ENCODE measurements around the gene GGCX. TPM values are rescaled to one million over a fixed set of nuclear protein-coding genes. Genes with fewer than 3 reads are reported as not detected.
A peak's percentile ranks its signal among the peaks of the same experiment; 100 is the strongest.

The GGCX gene
- total and polyA plus RNA-seq, 2 of the 13 experiments (the other 11 are each of a cell fraction or from before 2014, with no cell fraction given): 72.5 to 103 TPM

DNA sequence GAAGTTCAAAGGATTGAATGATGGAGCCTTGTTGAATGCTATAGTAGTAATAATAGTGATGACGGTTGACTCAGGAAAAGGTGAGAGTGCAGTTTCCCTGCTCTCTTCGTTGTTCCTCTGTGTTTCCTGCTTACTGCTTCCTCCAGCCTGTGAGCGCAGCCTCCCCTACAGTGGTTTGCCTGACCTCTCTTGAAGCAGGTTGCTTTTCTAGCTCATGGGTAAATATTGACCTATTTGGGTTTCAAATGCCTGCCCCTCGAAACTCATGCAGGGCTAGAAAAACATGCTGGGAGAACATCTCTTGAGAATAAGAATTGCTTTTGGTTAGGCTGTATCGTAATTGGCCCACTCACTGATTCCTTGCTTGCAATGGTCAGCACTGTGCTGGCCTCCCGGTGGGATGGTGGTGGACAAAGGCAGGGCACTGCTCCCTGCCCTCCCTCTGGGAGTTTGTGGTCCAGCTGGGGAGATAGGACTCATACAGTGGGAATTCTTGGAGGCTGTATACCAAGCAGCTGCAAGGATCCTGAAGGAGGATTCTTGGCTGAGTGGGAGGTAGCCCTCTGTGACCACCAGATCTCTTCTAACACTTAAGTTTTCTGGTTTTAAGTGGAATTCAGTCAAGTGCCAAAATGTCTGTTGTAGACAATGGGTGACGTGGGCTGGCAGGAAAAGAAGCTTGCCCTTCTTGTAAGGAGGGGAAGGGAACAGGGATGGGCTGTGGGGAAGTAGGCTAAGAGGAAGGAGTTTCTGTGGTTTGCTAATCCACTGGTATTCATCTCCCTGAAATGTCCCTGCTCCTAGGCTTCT lies 28.9 kb upstream of the GGCX start (continued):
- no peak for TF ChIP-seq HOXA7 (CRISPR knock-in tag; IDR thresholded peaks at IDR 0.05)
- no peak for TF ChIP-seq ZBTB7A (CRISPR knock-in tag; IDR thresholded peaks at IDR 0.05)
- TF ChIP-seq ZNF614 (CRISPR knock-in tag; IDR thresholded peaks at IDR 0.05; ENCODE audit: borderline replicate concordance): 0 out of 2 replicates have a peak, but pooled peaks have one; percentile 44
- no peak for TF ChIP-seq CCAR2 (optimal IDR thresholded peaks at IDR 0.05; ENCODE audit: low read depth, low read length)
- TF ChIP-seq ZMYM3 (CRISPR knock-in tag; IDR thresholded peaks at IDR 0.05): peak; percentile 61; the same call in 1 of the 2 replicates
- peak; percentile 85 for TF ChIP-seq NR2F6 (IDR thresholded peaks at IDR 0.05)
- TF ChIP-seq NR2F6 (CRISPR knock-in tag; IDR thresholded peaks at IDR 0.05): peak; percentile 90
- TF ChIP-seq, protein P1, sequence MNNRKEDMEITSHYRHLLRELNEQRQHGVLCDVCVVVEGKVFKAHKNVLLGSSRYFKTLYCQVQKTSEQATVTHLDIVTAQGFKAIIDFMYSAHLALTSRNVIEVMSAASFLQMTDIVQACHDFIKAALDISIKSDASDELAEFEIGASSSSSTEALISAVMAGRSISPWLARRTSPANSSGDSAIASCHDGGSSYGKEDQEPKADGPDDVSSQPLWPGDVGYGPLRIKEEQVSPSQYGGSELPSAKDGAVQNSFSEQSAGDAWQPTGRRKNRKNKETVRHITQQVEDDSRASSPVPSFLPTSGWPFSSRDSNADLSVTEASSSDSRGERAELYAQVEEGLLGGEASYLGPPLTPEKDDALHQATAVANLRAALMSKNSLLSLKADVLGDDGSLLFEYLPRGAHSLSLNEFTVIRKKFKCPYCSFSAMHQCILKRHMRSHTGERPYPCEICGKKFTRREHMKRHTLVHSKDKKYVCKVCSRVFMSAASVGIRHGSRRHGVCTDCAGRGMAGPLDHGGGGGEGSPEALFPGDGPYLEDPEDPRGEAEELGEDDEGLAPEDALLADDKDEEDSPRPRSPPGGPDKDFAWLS (CRISPR knock-in tag; IDR thresholded peaks at IDR 0.05; ENCODE audit: borderline replicate concordance): no peak
- TF ChIP-seq LCORL (IDR thresholded peaks at IDR 0.05): no peak
- TF ChIP-seq LCORL (CRISPR knock-in tag; IDR thresholded peaks at IDR 0.05): peak; percentile 60; the same call in 1 of the 2 replicates
- TF ChIP-seq NCOA2 (CRISPR knock-in tag; IDR thresholded peaks at IDR 0.05): peak; percentile 43; the same call in 1 of the 2 replicates
- TF ChIP-seq SALL2 (CRISPR knock-in tag; IDR thresholded peaks at IDR 0.05): no peak
- peak; percentile 71 for TF ChIP-seq THAP11 (CRISPR knock-in tag; IDR thresholded peaks at IDR 0.05)
- no peak for TF ChIP-seq SP2 (CRISPR knock-in tag; IDR thresholded peaks at IDR 0.05)
- TF ChIP-seq FOXK2 (IDR thresholded peaks at IDR 0.05): no peak
- no peak for TF ChIP-seq ATF7 (IDR thresholded peaks at IDR 0.05)
- no peak for TF ChIP-seq ATF7 (CRISPR knock-in tag; IDR thresholded peaks at IDR 0.05)
- TF ChIP-seq ZNF724P (CRISPR knock-in tag; IDR thresholded peaks at IDR 0.05; ENCODE audit: borderline replicate concordance): peak; percentile 60; the same call in 1 of the 2 replicates
- TF ChIP-seq, protein P2, sequence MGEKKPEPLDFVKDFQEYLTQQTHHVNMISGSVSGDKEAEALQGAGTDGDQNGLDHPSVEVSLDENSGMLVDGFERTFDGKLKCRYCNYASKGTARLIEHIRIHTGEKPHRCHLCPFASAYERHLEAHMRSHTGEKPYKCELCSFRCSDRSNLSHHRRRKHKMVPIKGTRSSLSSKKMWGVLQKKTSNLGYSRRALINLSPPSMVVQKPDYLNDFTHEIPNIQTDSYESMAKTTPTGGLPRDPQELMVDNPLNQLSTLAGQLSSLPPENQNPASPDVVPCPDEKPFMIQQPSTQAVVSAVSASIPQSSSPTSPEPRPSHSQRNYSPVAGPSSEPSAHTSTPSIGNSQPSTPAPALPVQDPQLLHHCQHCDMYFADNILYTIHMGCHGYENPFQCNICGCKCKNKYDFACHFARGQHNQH (CRISPR knock-in tag; IDR thresholded peaks at IDR 0.05): peak; percentile 45; the same call in 1 of the 2 replicates
- TF ChIP-seq, protein P3, sequence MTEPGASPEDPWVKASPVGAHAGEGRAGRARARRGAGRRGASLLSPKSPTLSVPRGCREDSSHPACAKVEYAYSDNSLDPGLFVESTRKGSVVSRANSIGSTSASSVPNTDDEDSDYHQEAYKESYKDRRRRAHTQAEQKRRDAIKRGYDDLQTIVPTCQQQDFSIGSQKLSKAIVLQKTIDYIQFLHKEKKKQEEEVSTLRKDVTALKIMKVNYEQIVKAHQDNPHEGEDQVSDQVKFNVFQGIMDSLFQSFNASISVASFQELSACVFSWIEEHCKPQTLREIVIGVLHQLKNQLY (CRISPR knock-in tag; IDR thresholded peaks at IDR 0.05): peak; percentile 52; the same call in 1 of the 2 replicates
- no peak for TF ChIP-seq RAD51 (IDR thresholded peaks at IDR 0.05; ENCODE audit: borderline replicate concordance)
- TF ChIP-seq ZNF761 (CRISPR knock-in tag; conservative IDR thresholded peaks at IDR 0.05): no peak
- no peak for TF ChIP-seq KDM4B (CRISPR knock-in tag; IDR thresholded peaks at IDR 0.05)
- TF ChIP-seq ZNF607 (CRISPR knock-in tag; IDR thresholded peaks at IDR 0.05; ENCODE audit: borderline replicate concordance): no peak
- TF ChIP-seq KAT8 (CRISPR knock-in tag; IDR thresholded peaks at IDR 0.05): peak; percentile 65; the same call in 1 of the 2 replicates
- peak; percentile 80 for TF ChIP-seq ZSCAN25 (CRISPR knock-in tag; IDR thresholded peaks at IDR 0.05)
- TF ChIP-seq RFX3 (CRISPR knock-in tag; IDR thresholded peaks at IDR 0.05): no peak
- peak; percentile 63; the same call in 1 of the 2 replicates for TF ChIP-seq ZSCAN9 (CRISPR knock-in tag; IDR thresholded peaks at IDR 0.05; ENCODE audit: borderline replicate concordance)
- no peak for TF ChIP-seq SRF (IDR thresholded peaks at IDR 0.05; ENCODE audit: low read depth, low read length)

Data from HepG2 (cell line).